Loucy (cell line): ENCODE data around the gene MN1.

Source experiments
- H2AFZ ChIP-seq: fragments of 200-600 bp; sonication (generic); 2 replicates; pipeline ENCODE4 v1.6.0; 2016; ENCODE audit warnings: antibody characterized with exemption, mild to moderate bottlenecking, low read length, moderate library complexity
- H3F3A ChIP-seq: fragments of 200-600 bp; 2 replicates; pipeline ENCODE4 v1.6.0; 2016; ENCODE audit warnings: antibody characterized with exemption, low read depth, mild to moderate bottlenecking
- H3K27me3 ChIP-seq: fragments of 200-600 bp; sonication (generic); 2 replicates; pipeline ENCODE4 v1.6.1; 2014; ENCODE audit warnings: low read length, mild to moderate bottlenecking; ENCODE audit not compliant: insufficient read depth, poor library complexity, severe bottlenecking
- H3K36me3 ChIP-seq: fragments of 200-600 bp; sonication (generic); 2 replicates; pipeline ENCODE4 v1.6.1; 2016; ENCODE audit warnings: low read length; ENCODE audit not compliant: insufficient read depth
- H3K4me1 ChIP-seq: fragments of 200-600 bp; sonication (generic); 2 replicates; pipeline ENCODE4 v1.5.1; 2014; ENCODE audit warnings: low read length, mild to moderate bottlenecking; ENCODE audit not compliant: insufficient read depth, poor library complexity, severe bottlenecking
- H3K4me2 ChIP-seq: fragments of 200-600 bp; sonication (generic); 2 replicates; pipeline ENCODE4 v1.6.0; 2014; ENCODE audit warnings: antibody characterized with exemption, low read length, low read depth, mild to moderate bottlenecking; ENCODE audit not compliant: poor library complexity, severe bottlenecking
- H3K4me3 ChIP-seq: fragments of 200-600 bp; sonication (generic); 2 replicates; pipeline ENCODE4 v1.5.1; 2014; ENCODE audit warnings: low read length, mild to moderate bottlenecking, mixed read lengths; ENCODE audit not compliant: poor library complexity, severe bottlenecking
- H3K79me2 ChIP-seq: fragments of 200-600 bp; sonication (generic); 2 replicates; pipeline ENCODE4 v1.6.1; 2014; ENCODE audit warnings: low read length; ENCODE audit not compliant: insufficient read depth
- H3K9ac ChIP-seq: fragments of 200-600 bp; sonication (generic); 2 replicates; pipeline ENCODE4 v1.6.0; 2014; ENCODE audit warnings: mild to moderate bottlenecking, low read depth, low read length, moderate library complexity; ENCODE audit not compliant: poor library complexity, severe bottlenecking
- H3K9me2 ChIP-seq: fragments of 200-600 bp; sonication (generic); replicated peaks from 2 replicates; pipeline ENCODE4 v1.6.1; 2016; ENCODE audit warnings: low read depth, low read length, mixed read lengths
- H3K9me3 ChIP-seq: fragments of 200-600 bp; sonication (generic); 2 replicates; pipeline ENCODE4 v1.6.1; 2014; ENCODE audit warnings: mild to moderate bottlenecking, antibody characterized with exemption, low read length, low read depth; ENCODE audit not compliant: insufficient read depth
- H4K20me1 ChIP-seq: fragments of 200-600 bp; sonication (generic); 2 replicates; pipeline ENCODE4 v1.6.0; 2014; ENCODE audit warnings: antibody characterized with exemption, low read length, mild to moderate bottlenecking; ENCODE audit not compliant: insufficient read depth, poor library complexity, severe bottlenecking
- EZH2phosphoT487 ChIP-seq: fragments of 200-600 bp; IDR thresholded peaks from 2 replicates; pipeline ENCODE4 v1.6.1; 2018; ENCODE audit warnings: antibody characterized with exemption, mild to moderate bottlenecking, moderate library complexity, borderline replicate concordance
- TF ChIP-seq, protein P1 (sequence below): fragments of 200-600 bp; sonication (generic); conservative IDR thresholded peaks from 2 replicates; pipeline ENCODE4 v1.5.1; 2014; ENCODE audit warnings: mild to moderate bottlenecking, antibody characterized with exemption, low read length

MN1 gene

DNA sequence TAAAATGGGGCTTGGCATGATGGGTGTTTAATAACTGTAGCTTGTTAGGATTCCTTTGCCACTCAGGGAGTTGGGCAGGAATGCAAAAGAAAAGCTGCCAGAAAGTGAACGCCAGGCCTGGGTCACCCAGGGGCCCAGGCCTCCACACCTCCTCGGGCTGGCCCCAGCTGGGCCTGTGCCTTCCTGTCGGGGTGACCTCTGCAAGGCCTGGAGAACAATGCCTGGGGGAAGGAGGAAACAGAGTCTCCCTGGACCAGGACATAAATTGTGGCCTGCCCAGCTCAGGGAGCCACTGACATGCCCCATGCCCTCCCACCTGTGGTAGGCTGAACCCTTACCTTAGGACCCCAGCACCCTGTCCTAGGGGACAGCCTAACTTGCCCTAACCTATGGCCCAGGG lies 21.9 kb downstream of the MN1 start:
- Histone ChIP-seq H3K4me1 (no peaks in the 10 kb centered on the region), H3K9ac (no peak overlapping the region), H3K9me2 (no peaks in the 10 kb centered on the region), H3K9me3 (no peaks in the 10 kb centered on the region), H2AFZ (no peak overlapping the region), H3F3A (no peaks in the 10 kb centered on the region), H3K36me3 (no peaks in the 10 kb centered on the region), H3K4me2 (no peak overlapping the region), H3K27me3 (no peaks in the 10 kb centered on the region), H3K79me2 (no peaks in the 10 kb centered on the region), H4K20me1 (no peaks in the 10 kb centered on the region), H3K4me3 (no peak overlapping the region)
- TF ChIP-seq, protein P1, sequence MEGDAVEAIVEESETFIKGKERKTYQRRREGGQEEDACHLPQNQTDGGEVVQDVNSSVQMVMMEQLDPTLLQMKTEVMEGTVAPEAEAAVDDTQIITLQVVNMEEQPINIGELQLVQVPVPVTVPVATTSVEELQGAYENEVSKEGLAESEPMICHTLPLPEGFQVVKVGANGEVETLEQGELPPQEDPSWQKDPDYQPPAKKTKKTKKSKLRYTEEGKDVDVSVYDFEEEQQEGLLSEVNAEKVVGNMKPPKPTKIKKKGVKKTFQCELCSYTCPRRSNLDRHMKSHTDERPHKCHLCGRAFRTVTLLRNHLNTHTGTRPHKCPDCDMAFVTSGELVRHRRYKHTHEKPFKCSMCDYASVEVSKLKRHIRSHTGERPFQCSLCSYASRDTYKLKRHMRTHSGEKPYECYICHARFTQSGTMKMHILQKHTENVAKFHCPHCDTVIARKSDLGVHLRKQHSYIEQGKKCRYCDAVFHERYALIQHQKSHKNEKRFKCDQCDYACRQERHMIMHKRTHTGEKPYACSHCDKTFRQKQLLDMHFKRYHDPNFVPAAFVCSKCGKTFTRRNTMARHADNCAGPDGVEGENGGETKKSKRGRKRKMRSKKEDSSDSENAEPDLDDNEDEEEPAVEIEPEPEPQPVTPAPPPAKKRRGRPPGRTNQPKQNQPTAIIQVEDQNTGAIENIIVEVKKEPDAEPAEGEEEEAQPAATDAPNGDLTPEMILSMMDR = no peak
- no peak for TF ChIP-seq EZH2phosphoT487

DNA sequence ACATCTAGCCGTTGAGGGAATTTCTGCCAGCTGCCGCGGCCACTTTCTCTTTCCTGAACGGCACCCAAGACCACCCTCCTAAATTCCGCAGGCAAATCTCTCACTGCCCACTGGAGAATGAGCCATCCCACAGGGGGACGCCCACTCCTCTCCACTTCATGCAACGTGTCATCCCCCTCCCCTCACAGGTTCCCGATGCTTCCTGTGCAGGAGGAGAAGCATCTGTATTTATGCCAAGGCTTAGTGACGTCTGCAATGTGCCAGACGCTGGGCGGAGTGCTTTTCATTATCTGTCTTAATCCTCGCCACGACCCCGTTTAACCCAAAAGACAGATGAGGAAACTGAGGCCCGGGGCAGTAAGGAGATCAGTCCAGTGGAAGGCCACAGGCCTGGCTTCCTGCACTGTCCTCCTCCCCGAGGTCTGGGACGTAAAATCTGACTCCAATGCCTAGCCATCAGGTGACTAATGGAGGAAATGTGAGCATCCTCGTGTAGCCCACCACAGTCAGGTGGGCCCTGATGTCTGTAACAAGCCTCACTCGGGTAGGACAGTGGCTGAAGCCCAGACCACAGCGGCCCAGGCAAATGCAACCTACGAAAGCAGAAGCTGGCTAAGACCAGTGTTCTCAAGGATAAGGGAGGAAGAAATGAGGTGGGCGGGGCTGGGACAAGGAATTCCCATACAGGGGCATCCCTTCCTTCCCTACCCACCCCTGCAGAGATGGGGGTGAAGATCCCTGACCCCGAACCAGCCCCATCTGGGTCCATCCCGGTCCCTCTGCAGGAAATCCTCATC lies 23.1 kb downstream of the MN1 start:
- Histone ChIP-seq H3K36me3 (no peaks in the 10 kb centered on the region), H3K9me3 (no peaks in the 10 kb centered on the region), H3K9ac (no peak overlapping the region), H3K79me2 (no peaks in the 10 kb centered on the region), H3F3A (no peaks in the 10 kb centered on the region), H3K27me3 (no peaks in the 10 kb centered on the region), H4K20me1 (no peaks in the 10 kb centered on the region), H3K4me3 (no peak overlapping the region), H3K9me2 (no peaks in the 10 kb centered on the region), H3K4me2 (no peak overlapping the region), H3K4me1 (no peaks in the 10 kb centered on the region), H2AFZ (no peak overlapping the region)
- TF ChIP-seq EZH2phosphoT487 = no peak
- TF ChIP-seq, protein P1 = no peak

DNA sequence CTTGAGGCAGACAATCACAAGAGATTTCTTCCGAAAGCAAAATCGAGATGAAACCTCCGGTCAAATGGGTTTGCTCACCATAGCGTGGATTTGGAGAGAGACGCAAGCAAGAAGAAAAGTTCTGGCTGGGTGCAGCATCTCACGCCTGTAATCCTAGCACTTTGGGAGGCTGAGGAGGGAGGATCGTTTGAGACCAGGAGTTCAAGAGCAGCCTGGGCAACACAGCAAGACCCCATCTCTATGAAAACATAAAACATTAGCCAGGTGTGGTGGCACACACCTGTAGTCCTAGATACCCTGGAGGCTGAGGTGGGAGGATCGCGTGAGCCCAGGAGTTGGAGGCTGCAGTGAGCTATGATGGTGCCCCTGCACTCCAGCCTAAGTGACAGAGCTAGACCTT lies 24.4 kb downstream of the MN1 start:
- no peaks in the 10 kb centered on the region for H3K4me1 ChIP-seq
- no peaks in the 10 kb centered on the region for H3K27me3 ChIP-seq
- H3F3A ChIP-seq = no peaks in the 10 kb centered on the region
- no peaks in the 10 kb centered on the region for H4K20me1 ChIP-seq
- H3K9me3 ChIP-seq = no peaks in the 10 kb centered on the region
- H3K79me2 ChIP-seq = no peaks in the 10 kb centered on the region
- H3K4me2 ChIP-seq = no peak overlapping the region
- H3K36me3 ChIP-seq = no peaks in the 10 kb centered on the region
- H3K9ac ChIP-seq = no peak overlapping the region
- no peak overlapping the region for H2AFZ ChIP-seq
- H3K9me2 ChIP-seq = no peaks in the 10 kb centered on the region
- TF ChIP-seq, protein P1 = no peak
- TF ChIP-seq EZH2phosphoT487 = no peak
- H3K4me3 ChIP-seq = no peak overlapping the region
